Subcutaneous preadipocyte (primary cell): Measurements from ENCODE around the gene HOTAIR. TPM values are rescaled to one million over a fixed set of nuclear protein-coding genes. Genes with fewer than 3 reads are reported as not detected.

Experiments used
- small RNA-seq: library from RNA; depleted of rRNA; stranded (forward); fragments of <200 nt; gene quantifications from one replicate; pipeline ENCODE3, GENCODE V24; 2012
- total RNA-seq: library from RNA; depleted of rRNA; stranded (reverse); fragments of >200 nt; gene quantifications from 2 replicates; pipeline ENCODE4 v1.2.3, GENCODE V29; 2012

The HOTAIR gene
- total RNA-seq = not detected in 2 replicates

DNA sequence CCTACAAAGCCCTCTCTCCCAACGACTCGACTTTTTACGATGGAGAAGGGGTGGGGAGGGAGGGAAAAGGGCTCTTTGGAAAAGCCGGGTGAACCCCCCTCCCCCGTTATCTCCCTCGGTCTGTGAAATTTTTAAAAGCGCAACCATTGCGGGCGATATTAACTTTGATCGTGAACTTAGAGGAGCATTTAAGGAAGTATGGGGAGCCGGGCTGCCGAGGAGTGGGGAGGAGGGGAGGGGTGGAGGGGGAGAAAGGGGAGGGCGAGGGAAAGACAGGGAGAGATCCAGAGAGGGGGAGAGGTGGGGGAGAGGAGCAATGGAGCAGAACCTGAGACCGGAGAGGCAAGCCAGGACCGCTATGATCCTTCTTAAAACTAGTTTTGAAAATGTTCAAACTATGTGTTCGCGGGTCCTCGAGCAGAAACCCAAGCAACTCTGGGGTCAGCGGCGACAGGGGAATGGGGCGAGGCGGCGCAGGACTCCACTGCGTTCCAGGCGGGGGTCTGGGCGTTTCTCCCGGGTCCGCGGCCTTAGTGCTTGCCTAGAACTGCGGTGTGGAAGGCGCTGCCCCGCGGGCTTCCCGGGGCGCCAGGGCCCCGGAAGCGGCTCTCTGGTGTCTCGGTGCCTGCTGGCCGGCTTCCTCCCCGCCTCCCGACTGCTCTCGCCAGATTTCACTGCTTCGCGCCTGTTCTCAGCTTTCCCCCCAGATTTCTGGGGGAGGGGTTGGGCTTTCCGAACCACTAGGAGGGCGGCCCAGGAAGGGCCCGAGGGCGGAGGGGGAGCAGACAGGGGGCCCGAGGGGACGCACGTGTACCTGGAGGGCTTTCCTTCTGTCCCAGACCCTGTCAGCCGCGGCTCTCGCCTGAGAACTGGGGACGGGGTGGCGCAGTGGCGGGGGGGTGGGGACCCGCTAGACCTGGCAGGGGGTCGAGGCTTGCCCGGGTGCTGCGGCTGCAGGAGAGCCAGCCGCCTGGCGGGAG lies at the start of gene HOTAIR:
TSS of gene HOTAIR (minus strand) at position 871 of the 980 bp plus-strand sequence.

GRCh38 chr12:54000116-54001114 lies 25.7 kb upstream of the HOTAIR start, which contains the start of gene HOXC9:
Gene HOXC9, plus strand, starts transcription at chr12:54000161. Its CDS starts 28 bp downstream, at chr12:54000189.

DNA sequence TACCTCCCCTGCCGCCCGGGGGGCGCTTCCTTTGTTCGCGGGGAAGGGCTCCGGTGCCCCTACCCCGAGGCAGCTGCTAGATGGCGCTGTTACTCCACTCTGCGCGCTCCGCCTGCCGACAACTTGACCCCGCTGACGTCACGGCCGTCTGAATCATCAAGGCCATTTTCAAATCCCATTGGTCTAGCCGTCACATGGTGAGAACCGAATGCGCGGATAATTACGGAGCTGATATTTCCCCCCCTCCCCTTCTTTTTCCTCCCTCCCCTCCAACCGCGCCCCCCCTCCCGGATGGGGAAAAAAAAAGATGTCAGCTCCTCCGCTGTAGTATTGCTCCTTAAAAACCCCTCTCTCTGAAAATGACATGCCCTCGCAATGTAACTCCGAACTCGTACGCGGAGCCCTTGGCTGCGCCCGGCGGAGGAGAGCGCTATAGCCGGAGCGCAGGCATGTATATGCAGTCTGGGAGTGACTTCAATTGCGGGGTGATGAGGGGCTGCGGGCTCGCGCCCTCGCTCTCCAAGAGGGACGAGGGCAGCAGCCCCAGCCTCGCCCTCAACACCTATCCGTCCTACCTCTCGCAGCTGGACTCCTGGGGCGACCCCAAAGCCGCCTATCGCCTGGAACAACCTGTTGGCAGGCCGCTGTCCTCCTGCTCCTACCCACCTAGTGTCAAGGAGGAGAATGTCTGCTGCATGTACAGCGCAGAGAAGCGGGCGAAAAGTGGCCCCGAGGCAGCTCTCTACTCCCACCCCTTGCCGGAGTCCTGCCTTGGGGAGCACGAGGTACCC lies 10.3 kb upstream of the HOTAIR start, which contains the start of gene HOXC10:
TSS of gene HOXC10 (plus strand) at position 246 of the 791 bp plus-strand sequence. CDS start at position 360, 114 bp downstream.

DNA sequence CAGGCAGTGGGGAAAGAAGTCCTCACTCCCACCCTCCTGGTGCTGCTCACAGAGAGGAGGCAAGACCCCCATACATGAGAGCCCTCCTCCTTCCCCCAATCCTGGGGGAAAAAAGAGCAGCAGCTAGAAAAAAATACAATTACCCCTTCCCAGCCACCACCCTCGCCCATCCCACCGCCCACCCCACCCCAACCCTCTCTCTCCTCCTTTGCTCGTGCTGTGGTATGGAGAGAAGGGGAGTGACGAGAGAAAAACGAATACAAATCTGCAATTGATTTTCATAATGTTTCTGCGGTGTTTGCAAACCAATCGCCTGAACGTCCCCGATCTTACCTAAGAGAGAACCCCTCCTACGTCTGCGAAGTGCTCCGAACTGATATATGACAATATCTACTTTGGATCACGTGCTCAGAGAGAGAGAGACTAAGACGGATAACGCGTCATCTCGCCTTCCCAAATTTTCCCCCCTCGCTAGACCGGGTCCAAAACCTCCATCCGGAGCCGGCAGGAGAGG lies 2.0 kb downstream of the HOTAIR start, which contains the start of gene HOXC11:
TSS of gene HOXC11 (plus strand) at position 405 of the 514 bp plus-strand sequence. CDS start 116 bp downstream, outside the sequence.

DNA sequence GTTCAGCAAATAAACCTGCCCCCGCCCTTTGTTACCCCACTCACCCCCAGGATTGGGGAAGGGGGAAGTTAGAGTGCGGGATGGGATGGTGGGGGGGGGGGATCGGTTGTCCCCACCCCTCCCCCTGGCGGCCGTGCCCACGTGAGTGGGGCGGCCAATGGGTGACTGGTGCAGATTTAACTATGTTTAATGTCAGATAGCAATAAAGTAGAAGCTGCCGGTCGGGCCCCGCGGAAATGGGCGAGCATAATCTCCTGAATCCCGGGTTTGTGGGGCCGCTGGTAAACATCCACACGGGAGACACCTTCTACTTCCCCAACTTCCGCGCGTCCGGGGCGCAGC lies 20.1 kb downstream of the HOTAIR start, which contains the start of gene HOXC12:
TSS of gene HOXC12 (plus strand) at position 210 of the 342 bp plus-strand sequence. CDS start at position 237, 27 bp downstream.

GRCh38 chr12:53938326-53939140 lies 36.2 kb downstream of the HOTAIR start, which contains the start of gene HOXC13:
Gene HOXC13, plus strand, starts transcription at chr12:53938831. Its CDS starts 76 bp downstream, at chr12:53938907.

Small RNA genes lying within 50 kb of the gene (small RNA-seq; reads per million reads assigned to genes)
- gene AC012531.3 (not detected), gene AC012531.4 (not detected), gene MIR196A2 (3.8 reads per million, percentile 90 among the genes with 10 or more reads in this experiment), gene RF01905 (not detected), gene RF01906 (not detected)

Other genes starting within 250 kb of the HOTAIR start
- 50.2 and 73.1 TPM in 2 replicates for gene CALCOCO1, start 247.5 kb downstream of the HOTAIR start, total RNA-seq
- not detected in 2 replicates for gene CISTR, start 223.0 kb downstream of the HOTAIR start, total RNA-seq
- not detected in 2 replicates for gene HOXC13, start 36.1 kb downstream of the HOTAIR start, total RNA-seq
- gene HOXC12, start 20.1 kb downstream of the HOTAIR start, total RNA-seq = not detected in 2 replicates
- gene HOXC11, start 1.8 kb downstream of the HOTAIR start, total RNA-seq = 0.37 TPM in 1 of 2 replicates, not detected in the other
- gene HOXC10, start 10.2 kb upstream of the HOTAIR start, total RNA-seq = 6.6 TPM in 1 of 2 replicates, not detected in the other
- gene HOXC9, start 25.2 kb upstream of the HOTAIR start, total RNA-seq = 2.9 and 8.8 TPM in 2 replicates
- 3.5 and 6.2 TPM in 2 replicates for gene HOXC8, start 34.0 kb upstream of the HOTAIR start, total RNA-seq
- gene HOXC6, start 53.5 kb upstream of the HOTAIR start, total RNA-seq = 2.9 and 3.7 TPM in 2 replicates
- gene HOXC5, start 58.1 kb upstream of the HOTAIR start, total RNA-seq = 2.2 and 2.3 TPM in 2 replicates
- 1.6 and 2.2 TPM in 2 replicates for gene HOXC4, start 78.9 kb upstream of the HOTAIR start, total RNA-seq
- 20.6 and 28.2 TPM in 2 replicates for gene SMUG1, start 214.0 kb upstream of the HOTAIR start, total RNA-seq